H9 (cell line): ENCODE data around the gene MTRR. TPM values are rescaled to one million over a fixed set of nuclear protein-coding genes. Genes with fewer than 3 reads are reported as not detected.

ENCODE experiments used
- DNase-seq: peaks from one replicate; pipeline ENCODE4 v3.0.0-alpha.2; 2017
- H2AFZ ChIP-seq: one replicate; pipeline ENCODE4 v1.6.1; 2013; ENCODE audit warnings: mild to moderate bottlenecking, low read length, control low read depth, moderate library complexity
- H2AK5ac ChIP-seq: 2 replicates; pipeline ENCODE4 v1.6.1; 2013; ENCODE audit warnings: low read length, control low read depth, mixed read lengths; ENCODE audit not compliant: insufficient read length
- H2BK120ac ChIP-seq: one replicate; pipeline ENCODE4 v1.6.1; 2013; ENCODE audit warnings: low read depth, mild to moderate bottlenecking, low read length, control low read depth, inconsistent platforms; ENCODE audit not compliant: poor library complexity, severe bottlenecking
- H2BK12ac ChIP-seq: 2 replicates; pipeline ENCODE4 v1.6.1; 2013; ENCODE audit warnings: low read length, control low read depth, mixed read lengths, low read depth; ENCODE audit not compliant: insufficient read length
- H2BK15ac ChIP-seq: 2 replicates; pipeline ENCODE4 v1.6.1; 2013; ENCODE audit warnings: low read depth, low read length, control low read depth
- H2BK20ac ChIP-seq: one replicate; pipeline ENCODE4 v1.6.1; 2013; ENCODE audit warnings: low read depth, mild to moderate bottlenecking, low read length, control low read depth, inconsistent platforms; ENCODE audit not compliant: poor library complexity, severe bottlenecking
- H2BK5ac ChIP-seq: 2 replicates; pipeline ENCODE4 v1.6.1; 2013; ENCODE audit warnings: low read length, control low read depth, mixed read lengths; ENCODE audit not compliant: insufficient read length
- H3K14ac ChIP-seq: 2 replicates; pipeline ENCODE4 v1.6.1; 2013; ENCODE audit warnings: low read length, control low read depth; ENCODE audit not compliant: insufficient read depth
- H3K18ac ChIP-seq: 2 replicates; pipeline ENCODE4 v1.6.1; 2013; ENCODE audit warnings: low read depth, mild to moderate bottlenecking, mixed read lengths, low read length, control low read depth; ENCODE audit not compliant: insufficient read length
- H3K23ac ChIP-seq: 2 replicates; pipeline ENCODE4 v1.6.1; 2013; ENCODE audit warnings: low read length, control low read depth, mixed read lengths, low read depth; ENCODE audit not compliant: insufficient read length
- H3K23me2 ChIP-seq: 2 replicates; pipeline ENCODE4 v1.6.1; 2013; ENCODE audit warnings: low read depth, mild to moderate bottlenecking, mixed read lengths, low read length, control low read depth; ENCODE audit not compliant: insufficient read length, poor library complexity, severe bottlenecking
- H3K27ac ChIP-seq: 2 replicates; pipeline ENCODE4 v1.5.1; 2013; ENCODE audit warnings: low read length, control low read depth, mixed read lengths, low read depth; ENCODE audit not compliant: insufficient read length
- H3K27me3 ChIP-seq: 2 replicates; pipeline ENCODE4 v1.6.1; 2013; ENCODE audit warnings: low read length, control low read depth, inconsistent platforms; ENCODE audit not compliant: insufficient read depth
- H3K4ac ChIP-seq: 2 replicates; pipeline ENCODE4 v1.6.1; 2013; ENCODE audit warnings: low read depth, mild to moderate bottlenecking, control low read depth, inconsistent platforms, low read length, moderate library complexity
- H3K4me1 ChIP-seq: 2 replicates; pipeline ENCODE4 v1.6.1; 2013; ENCODE audit warnings: low read length, control low read depth, inconsistent platforms; ENCODE audit not compliant: insufficient read depth
- H3K4me2 ChIP-seq: 2 replicates; pipeline ENCODE4 v1.6.1; 2013; ENCODE audit warnings: low read length, control low read depth, mixed read lengths; ENCODE audit not compliant: insufficient read length, insufficient read depth
- H3K56ac ChIP-seq: 2 replicates; pipeline ENCODE4 v1.6.1; 2013; ENCODE audit warnings: low read depth, mild to moderate bottlenecking, mixed read lengths, low read length, control low read depth; ENCODE audit not compliant: insufficient read length
- H3K79me1 ChIP-seq: 2 replicates; pipeline ENCODE4 v1.6.1; 2013; ENCODE audit warnings: low read depth, mild to moderate bottlenecking, moderate library complexity, low read length, control low read depth, inconsistent platforms; ENCODE audit not compliant: insufficient read depth, poor library complexity, severe bottlenecking
- H3K79me2 ChIP-seq: 2 replicates; pipeline ENCODE4 v1.6.1; 2013; ENCODE audit warnings: low read length, control low read depth, inconsistent platforms; ENCODE audit not compliant: insufficient read depth
- H3K9ac ChIP-seq: 2 replicates; pipeline ENCODE4 v1.6.1; 2013; ENCODE audit warnings: low read length, control low read depth, mixed read lengths; ENCODE audit not compliant: insufficient read length; ENCODE audit errors: extremely low read depth
- H3K9me3 ChIP-seq: one replicate; pipeline ENCODE4 v1.6.1; 2013; ENCODE audit warnings: low read depth, low read length, inconsistent platforms; ENCODE audit not compliant: control insufficient read depth
- H3T11ph ChIP-seq: one replicate; pipeline ENCODE4 v1.6.1; 2013; ENCODE audit warnings: mild to moderate bottlenecking, low read length, control low read depth, inconsistent platforms
- H4K20me1 ChIP-seq: one replicate; pipeline ENCODE4 v1.6.1; 2013; ENCODE audit not compliant: control insufficient read depth, insufficient read length, insufficient read depth
- H4K5ac ChIP-seq: 2 replicates; pipeline ENCODE4 v1.6.1; 2013; ENCODE audit warnings: low read depth, mild to moderate bottlenecking, mixed read lengths, low read length, control low read depth; ENCODE audit not compliant: insufficient read length
- H4K8ac ChIP-seq: replicated peaks from 2 replicates; pipeline ENCODE4 v1.6.1; 2013; ENCODE audit warnings: low read length, control low read depth, mixed read lengths, low read depth; ENCODE audit not compliant: insufficient read length
- H4K91ac ChIP-seq: 2 replicates; pipeline ENCODE4 v1.6.1; 2013; ENCODE audit warnings: low read depth, mild to moderate bottlenecking, moderate library complexity, mixed read lengths, low read length, control low read depth; ENCODE audit not compliant: insufficient read length
- H3K27ac Mint-ChIP-seq, 3 experiments: 2 replicates in 2 of 3; 3 replicates in 1 of 3; pipeline ENCODE4 v1.8.0; 2020 to 2021; ENCODE audit warnings: mixed read lengths in 3 of 3, mild to moderate bottlenecking in 1 of 3, moderate library complexity in 1 of 3
- H3K27me3 Mint-ChIP-seq: 2 replicates; pipeline ENCODE4 v1.8.0; 2021; ENCODE audit warnings: low read depth, mild to moderate bottlenecking, moderate library complexity, mixed read lengths
- H3K36me3 Mint-ChIP-seq, 3 experiments: 2 replicates in 2 of 3; 3 replicates in 1 of 3; pipeline ENCODE4 v1.8.0; 2020 to 2021; ENCODE audit warnings: low read depth in 3 of 3, mixed read lengths in 3 of 3; ENCODE audit not compliant: insufficient read depth in 1 of 3
- H3K4me1 Mint-ChIP-seq, 2 experiments: 2 replicates each; pipeline ENCODE4 v1.8.0; 2020; ENCODE audit warnings: mixed read lengths in 2 of 2
- H3K4me3 Mint-ChIP-seq, 2 experiments: 2 replicates in 1 of 2; 3 replicates in 1 of 2; pipeline ENCODE4 v1.8.0; 2020 to 2021; ENCODE audit warnings: mild to moderate bottlenecking in 2 of 2, mixed read lengths in 2 of 2, moderate library complexity in 1 of 2
- H3K9me3 Mint-ChIP-seq, 2 experiments: 2 replicates in 1 of 2; 3 replicates in 1 of 2; pipeline ENCODE4 v1.8.0; 2020; ENCODE audit warnings: mild to moderate bottlenecking in 2 of 2, mixed read lengths in 2 of 2, moderate library complexity in 1 of 2
- CTCF ChIP-seq: fragments of 200-600 bp; sonication (generic); conservative IDR thresholded peaks from 3 replicates; pipeline ENCODE4 v1.8.0; 2021; ENCODE audit warnings: antibody characterized with exemption, mild to moderate bottlenecking
- WGBS: extraction: QIAGEN DNeasy Blood & Tissue Kit; methylation state at CpG from one replicate; pipeline ENCODE4 v1.1.7; 2013; ENCODE audit warnings: missing lambda C conversion rate, low lambda C conversion rate, mixed read lengths; ENCODE audit not compliant: insufficient read length; ENCODE audit errors: extremely low coverage; 5-methylcytosine and 5-hydroxymethylcytosine counted together
- total RNA-seq: library from RNA; stranded (reverse); gene quantifications from 2 replicates; pipeline ENCODE4 v1.2.1, GENCODE V29; 2021

Gene MTRR
- total RNA-seq, 1 experiment from 2014 or later: 66.0 TPM

- Histone ChIP-seq H2BK20ac (no peak overlapping the region), H3K79me2 (peaks cover 22% of the 10 kb centered on the region), H4K20me1 (no peaks in the 10 kb centered on the region), H3K9me3 (no peaks in the 10 kb centered on the region), H2BK15ac (no peak overlapping the region), H2BK120ac (no peak overlapping the region), H3K4me2 (no peak overlapping the region), H4K8ac (no peak overlapping the region), H3K27me3 (no peaks in the 10 kb centered on the region), H3K4ac (no peak overlapping the region), H3K18ac (no peak overlapping the region), H3K23ac (no peak overlapping the region), H4K91ac (no peak overlapping the region), H3K27ac (no peak overlapping the region), H3T11ph (no peak overlapping the region), H3K23me2 (peaks cover 4% of the 10 kb centered on the region), H3K14ac (no peak overlapping the region), H2BK12ac (no peak overlapping the region), H2AK5ac (no peak overlapping the region), H3K4me1 (no peaks in the 10 kb centered on the region), H3K56ac (no peak overlapping the region), H3K9ac (no peak overlapping the region), H2AFZ (no peak overlapping the region), H4K5ac (no peak overlapping the region), H2BK5ac (no peak overlapping the region), H3K79me1 (peaks cover 4% of the 10 kb centered on the region)
- WGBS: no CpG with 5 or more reads among the region's 2 CpGs
- no peak for DNase-seq
- Mint-ChIP-seq H3K4me3 (no peak overlapping the region), H3K36me3 (peaks cover 14 to 52% (median 40%) of the 10 kb centered on the region in 3 experiments), H3K4me1 (peaks cover 18 to 19% of the 10 kb centered on the region in 2 experiments), H3K9me3 (no peaks in the 10 kb centered on the region), H3K27me3 (no peaks in the 10 kb centered on the region), H3K27ac (no peak overlapping the region)
- no peak for TF ChIP-seq CTCF
Measured at GRCh38 chr5:7871653-7872052, 2.7 kb downstream of the MTRR start.
